Testis (tissue), 3 donors: Measurements from ENCODE around the gene ZBTB11. TPM values are rescaled to one million over a fixed set of nuclear protein-coding genes. Genes with fewer than 3 reads are reported as not detected.

Experiments used
- DNase-seq: peaks from one replicate; pipeline ENCODE4 v3.0.0-alpha.2; 2019
- H3K27ac ChIP-seq, 2 donors: fragments of 200-600 bp; sonication (generic); one replicate each; pipeline ENCODE4 v1.5.1; 2019
- H3K27me3 ChIP-seq: fragments of 200-600 bp; sonication (generic); one replicate; pipeline ENCODE4 v1.5.1; 2019
- H3K36me3 ChIP-seq: fragments of 200-600 bp; sonication (generic); one replicate; pipeline ENCODE4 v1.5.1; 2017; ENCODE audit warnings: low read depth; ENCODE audit errors: missing control alignments
- H3K4me1 ChIP-seq: fragments of 200-600 bp; sonication (generic); one replicate; pipeline ENCODE4 v1.5.1; 2019
- H3K4me3 ChIP-seq, 2 donors: fragments of 200-600 bp; sonication (generic); one replicate each; pipeline ENCODE4 v1.5.1; 2017 to 2019
- H3K9me3 ChIP-seq: fragments of 200-600 bp; sonication (generic); one replicate; pipeline ENCODE4 v1.5.1; 2017
- CTCF ChIP-seq, 3 experiments: fragments of 450-650 bp in 2 of 3; fragments of 200-600 bp in 1 of 3; sonication (generic) in 1 of 3; IDR thresholded peaks; one replicate each; pipeline ENCODE4 v1.5.1; 2016 to 2019; ENCODE audit warnings: antibody characterized with exemption in 3 of 3, mild to moderate bottlenecking in 2 of 3, moderate library complexity in 1 of 3
- POLR2A ChIP-seq: fragments of 450-650 bp; IDR thresholded peaks from one replicate; pipeline ENCODE4 v1.6.1; 2017; ENCODE audit warnings: antibody characterized with exemption, mild to moderate bottlenecking, moderate library complexity
- WGBS, 2 donors: methylation state at CpG; one replicate each; pipeline ENCODE4 v1.1.5; 2018; 5-methylcytosine and 5-hydroxymethylcytosine counted together
- intact Hi-C: fragments of 100-400 bp; cut with DNase I; formaldehyde crosslinking; loops from one replicate; pipeline ENCODE4 v1.15.1; 2023; ENCODE audit warnings: low total_unique reads
- polyA plus RNA-seq: library from polyadenylated mRNA; stranded (reverse); fragments of 350-450 nt; fragmentation: Illumina TruSeq; extraction: RNeasy Lipid Tissue Mini Kit (QIAGEN cat#74804); gene quantifications from one replicate; pipeline ENCODE4 v1.2.3, GENCODE V29; 2014; ENCODE audit warnings: low read depth, low replicate concordance; ENCODE audit not compliant: insufficient read depth
- total RNA-seq, 2 donors: library from RNA; depleted of rRNA; stranded (reverse); fragments of >200 nt; gene quantifications; one replicate each; pipeline ENCODE4 v1.2.3, GENCODE V29; 2016

The ZBTB11 gene
- total and polyA plus RNA-seq, 3 donors from 2014 or later: 14.8 to 37.4 (median 32.8) TPM

GRCh38 chr3:101689286-101689685 is 12.4 kb upstream of the ZBTB11 start:
- no peak for DNase-seq
- Histone ChIP-seq H3K36me3 (no peaks in the 10 kb centered on the region), H3K27ac (no peak overlapping the region), H3K4me3 (no peak overlapping the region), H3K27me3 (no peaks in the 10 kb centered on the region), H3K4me1 (peaks cover 15% of the 10 kb centered on the region), H3K9me3 (no peaks in the 10 kb centered on the region)
- 68 to 69% methylated on average over 2 of the region's 2 CpGs for WGBS, 2 donors
- intact Hi-C loops: loop anchor here (10.0 kb wide), 1 partner anchor 114 kb away; the partner anchor contains the start of gene PCNP
- TF ChIP-seq POLR2A: no peak
- TF ChIP-seq CTCF (IDR thresholded peaks at IDR 0.05): no peak

GRCh38 chr3:101687142-101687931 is 10.4 kb upstream of the ZBTB11 start:
- H3K4me3 ChIP-seq: peak overlapping the region; percentile 73 to 84
- H3K27me3 ChIP-seq: no peaks in the 10 kb centered on the region
- peak overlapping the region; percentile 91 to 94 for H3K27ac ChIP-seq
- TF ChIP-seq POLR2A: no peak
- no peak for TF ChIP-seq CTCF (IDR thresholded peaks at IDR 0.05)
- intact Hi-C loops: loop anchor here (10.0 kb wide), 1 partner anchor 113 kb away; the partner anchor contains the start of gene PCNP
- H3K4me1 ChIP-seq: peaks cover 16% of the 10 kb centered on the region
- no peaks in the 10 kb centered on the region for H3K36me3 ChIP-seq
- no peaks in the 10 kb centered on the region for H3K9me3 ChIP-seq
- WGBS, 2 donors: 27 to 33% methylated on average over 25 of the region's 25 CpGs
- peak; percentile 28 for DNase-seq

DNA sequence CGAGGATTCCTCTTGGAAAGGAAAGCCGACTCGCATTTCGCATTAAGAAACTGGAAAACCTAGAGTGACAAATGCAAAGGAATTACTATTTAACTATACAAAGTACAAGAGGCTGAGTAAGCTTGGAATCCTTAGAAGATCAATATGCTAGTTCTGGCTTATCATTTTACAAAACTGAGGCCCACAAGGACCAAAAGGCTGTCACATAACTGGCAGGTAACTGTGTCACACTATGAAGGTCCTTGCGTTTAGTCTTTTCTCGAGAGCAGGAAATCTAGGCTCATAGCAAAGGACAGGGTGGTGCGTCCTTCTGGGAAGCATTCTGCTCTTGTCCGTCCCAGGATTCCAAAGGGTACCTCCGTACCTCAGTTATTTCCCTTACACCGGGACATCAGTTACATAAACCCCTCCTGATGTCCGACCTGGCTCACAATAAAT is 9.0 kb upstream of the ZBTB11 start:
- no peak for TF ChIP-seq CTCF (IDR thresholded peaks at IDR 0.05)
- TF ChIP-seq POLR2A: no peak
- WGBS, 2 donors: 2% methylated on average over 11 of the region's 11 CpGs
- DNase-seq: no peak
- Histone ChIP-seq H3K27ac (peak overlapping the region; percentile 91 to 94), H3K4me1 (peaks cover 16% of the 10 kb centered on the region), H3K4me3 (peak overlapping the region; percentile 73 to 84), H3K27me3 (no peaks in the 10 kb centered on the region), H3K9me3 (no peaks in the 10 kb centered on the region), H3K36me3 (no peaks in the 10 kb centered on the region)
- intact Hi-C loops: loop anchor here (10.0 kb wide), 1 partner anchor 111 kb away; the partner anchor contains the start of gene PCNP

- Histone ChIP-seq H3K27ac (peak overlapping the region; percentile 91 to 94), H3K36me3 (no peaks in the 10 kb centered on the region), H3K4me1 (peaks cover 16% of the 10 kb centered on the region), H3K9me3 (no peaks in the 10 kb centered on the region), H3K27me3 (no peaks in the 10 kb centered on the region), H3K4me3 (peak overlapping the region in 1 of 2 donors; percentile 84)
- DNase-seq: no peak
- intact Hi-C loops: loop anchor here (10.0 kb wide), 1 partner anchor 110 kb away; the partner anchor contains the start of gene PCNP
- TF ChIP-seq POLR2A (no peak), CTCF (IDR thresholded peaks at IDR 0.05) (no peak)
Observed at GRCh38 chr3:101685050-101685400, 8.1 kb upstream of the ZBTB11 start.
